HG03460 (cell line): ENCODE data around the gene EIF4G3.
"Not testable (repeated sequence)": the region's sequence is repeated elsewhere in the genome, so short reads cannot be mapped to it uniquely, and the experiment has no call there.

Experiments
- ATAC-seq: cut with Tn5 transposase; IDR thresholded peaks from one replicate; pipeline ENCODE4 v1.9.1; 2021; ENCODE audit not compliant: unreplicated experiment

The EIF4G3 gene

GRCh38 chr1:21176586-21177555 lies at the start of gene EIF4G3:
EIF4G3 (minus strand) TSS chr1:21176897; CDS start chr1:21002742, 174,155 bp downstream.
- peak; percentile 85 for ATAC-seq

- ATAC-seq = no peak
These were observed 48.4 kb upstream of the EIF4G3 start for GRCh38 chr1:21225065-21225464.

GRCh38 chr1:21220815-21221214 lies 44.1 kb upstream of the EIF4G3 start:
- ATAC-seq = no peak

- ATAC-seq = no peak
These were observed 43.0 kb upstream of the EIF4G3 start for GRCh38 chr1:21219674-21220073.

- no peak for ATAC-seq
These were observed 41.3 kb upstream of the EIF4G3 start for GRCh38 chr1:21217812-21218596.

GRCh38 chr1:21216835-21217811 lies 40.4 kb upstream of the EIF4G3 start:
- no peak for ATAC-seq

- no peak for ATAC-seq
These were observed 35.4 kb upstream of the EIF4G3 start for GRCh38 chr1:21212126-21212525.

GRCh38 chr1:21208137-21208700 lies 31.5 kb upstream of the EIF4G3 start:
- ATAC-seq = not testable (repeated sequence)

- no peak for ATAC-seq
These were observed 29.4 kb upstream of the EIF4G3 start for GRCh38 chr1:21206117-21206516.

- no peak for ATAC-seq
These were observed 28.7 kb upstream of the EIF4G3 start for GRCh38 chr1:21205416-21205815.

- ATAC-seq = no peak
These were observed 25.0 kb upstream of the EIF4G3 start for GRCh38 chr1:21201650-21202049.

GRCh38 chr1:21201238-21201637 lies 24.5 kb upstream of the EIF4G3 start:
- not testable (repeated sequence) for ATAC-seq

- no peak for ATAC-seq
These were observed 24.1 kb upstream of the EIF4G3 start for GRCh38 chr1:21200767-21201166.

GRCh38 chr1:21198929-21199328 lies 22.2 kb upstream of the EIF4G3 start:
- no peak for ATAC-seq

GRCh38 chr1:21192871-21193270 lies 16.2 kb upstream of the EIF4G3 start:
- ATAC-seq = no peak

- no peak for ATAC-seq
These were observed 15.6 kb upstream of the EIF4G3 start for GRCh38 chr1:21192284-21192683.

GRCh38 chr1:21190771-21191170 lies 14.1 kb upstream of the EIF4G3 start:
- not testable (repeated sequence) for ATAC-seq

- no peak for ATAC-seq
These were observed 13.3 kb upstream of the EIF4G3 start for GRCh38 chr1:21189906-21190500.

GRCh38 chr1:21189421-21189820 lies 12.7 kb upstream of the EIF4G3 start:
- no peak for ATAC-seq

GRCh38 chr1:21188235-21188634 lies 11.5 kb upstream of the EIF4G3 start:
- ATAC-seq = no peak
